Measurements from ENCODE around the gene CTU1.

The CTU1 gene

GRCh38 chr19:51120160-51120559 is 12.0 kb upstream of the CTU1 start:
- H3K9ac ChIP-seq (ENCODE audit: low read depth, low read length), result no peak overlapping the region
- H3K27me3 ChIP-seq (ENCODE audit: control insufficient read depth, insufficient read depth, low read length), result 0 out of 2 replicates have a peak, but pooled peaks cover 3% of the 10 kb centered on the region
- H3K4me1 ChIP-seq (ENCODE audit: control insufficient read depth, insufficient read depth, low read length), result no peaks in the 10 kb centered on the region
- H3K9me3 ChIP-seq (ENCODE audit: control insufficient read depth, insufficient read depth, low read length), result no peaks in the 10 kb centered on the region
- H3K4me3 ChIP-seq (ENCODE audit: low read depth, low read length), result no peak overlapping the region
- no peaks in the 10 kb centered on the region for H3K36me3 ChIP-seq (ENCODE audit: control insufficient read depth, insufficient read depth, low read length)
- H3K27ac ChIP-seq (ENCODE audit: low read depth, low read length), result no peak overlapping the region

GRCh38 chr19:51119611-51120010 is 11.4 kb upstream of the CTU1 start:
- Histone ChIP-seq H3K36me3 (ENCODE audit: control insufficient read depth, insufficient read depth, low read length) (no peaks in the 10 kb centered on the region), H3K9ac (ENCODE audit: low read depth, low read length) (no peak overlapping the region), H3K9me3 (ENCODE audit: control insufficient read depth, insufficient read depth, low read length) (no peaks in the 10 kb centered on the region), H3K4me1 (ENCODE audit: control insufficient read depth, insufficient read depth, low read length) (no peaks in the 10 kb centered on the region), H3K27me3 (ENCODE audit: control insufficient read depth, insufficient read depth, low read length) (0 out of 2 replicates have a peak, but pooled peaks cover 3% of the 10 kb centered on the region), H3K4me3 (ENCODE audit: low read depth, low read length) (no peak overlapping the region), H3K27ac (ENCODE audit: low read depth, low read length) (no peak overlapping the region)

GRCh38 chr19:51119101-51119500 is 10.9 kb upstream of the CTU1 start:
- Histone ChIP-seq H3K9me3 (ENCODE audit: control insufficient read depth, insufficient read depth, low read length) (no peaks in the 10 kb centered on the region), H3K4me3 (ENCODE audit: low read depth, low read length) (no peak overlapping the region), H3K36me3 (ENCODE audit: control insufficient read depth, insufficient read depth, low read length) (no peaks in the 10 kb centered on the region), H3K27ac (ENCODE audit: low read depth, low read length) (no peak overlapping the region), H3K4me1 (ENCODE audit: control insufficient read depth, insufficient read depth, low read length) (no peaks in the 10 kb centered on the region), H3K9ac (ENCODE audit: low read depth, low read length) (no peak overlapping the region), H3K27me3 (ENCODE audit: control insufficient read depth, insufficient read depth, low read length) (0 out of 2 replicates have a peak, but pooled peaks cover 3% of the 10 kb centered on the region)

GRCh38 chr19:51116736-51117286 is 8.6 kb upstream of the CTU1 start:
- Histone ChIP-seq H3K4me1 (ENCODE audit: control insufficient read depth, insufficient read depth, low read length) (no peaks in the 10 kb centered on the region), H3K36me3 (ENCODE audit: control insufficient read depth, insufficient read depth, low read length) (no peaks in the 10 kb centered on the region), H3K9ac (ENCODE audit: low read depth, low read length) (no peak overlapping the region), H3K27ac (ENCODE audit: low read depth, low read length) (no peak overlapping the region), H3K4me3 (ENCODE audit: low read depth, low read length) (no peak overlapping the region), H3K9me3 (ENCODE audit: control insufficient read depth, insufficient read depth, low read length) (no peaks in the 10 kb centered on the region), H3K27me3 (ENCODE audit: control insufficient read depth, insufficient read depth, low read length) (peaks cover 7% of the 10 kb centered on the region; the same call in 1 of the 2 replicates)

GRCh38 chr19:51114087-51114729 is 6.0 kb upstream of the CTU1 start:
- no peaks in the 10 kb centered on the region for H3K9me3 ChIP-seq (ENCODE audit: control insufficient read depth, insufficient read depth, low read length)
- H3K4me1 ChIP-seq (ENCODE audit: control insufficient read depth, insufficient read depth, low read length), result no peaks in the 10 kb centered on the region
- H3K4me3 ChIP-seq (ENCODE audit: low read depth, low read length), result no peak overlapping the region
- H3K27me3 ChIP-seq (ENCODE audit: control insufficient read depth, insufficient read depth, low read length), result peaks cover 7% of the 10 kb centered on the region; the same call in 1 of the 2 replicates
- no peak overlapping the region for H3K9ac ChIP-seq (ENCODE audit: low read depth, low read length)
- H3K27ac ChIP-seq (ENCODE audit: low read depth, low read length), result no peak overlapping the region
- H3K36me3 ChIP-seq (ENCODE audit: control insufficient read depth, insufficient read depth, low read length), result no peaks in the 10 kb centered on the region

- Histone ChIP-seq H3K36me3 (ENCODE audit: control insufficient read depth, insufficient read depth, low read length) (no peaks in the 10 kb centered on the region), H3K9ac (ENCODE audit: low read depth, low read length) (no peak overlapping the region), H3K27me3 (ENCODE audit: control insufficient read depth, insufficient read depth, low read length) (peaks cover 7% of the 10 kb centered on the region; the same call in 1 of the 2 replicates), H3K9me3 (ENCODE audit: control insufficient read depth, insufficient read depth, low read length) (no peaks in the 10 kb centered on the region), H3K4me3 (ENCODE audit: low read depth, low read length) (no peak overlapping the region), H3K27ac (ENCODE audit: low read depth, low read length) (no peak overlapping the region), H3K4me1 (ENCODE audit: control insufficient read depth, insufficient read depth, low read length) (0 out of 2 replicates have a peak, but pooled peaks cover 5% of the 10 kb centered on the region)
Measured at GRCh38 chr19:51111606-51112005, 3.4 kb upstream of the CTU1 start.

GRCh38 chr19:51110666-51110971 is 2.4 kb upstream of the CTU1 start:
- no peaks in the 10 kb centered on the region for H3K36me3 ChIP-seq (ENCODE audit: control insufficient read depth, insufficient read depth, low read length)
- no peak overlapping the region for H3K9ac ChIP-seq (ENCODE audit: low read depth, low read length)
- H3K4me1 ChIP-seq (ENCODE audit: control insufficient read depth, insufficient read depth, low read length), result 0 out of 2 replicates have a peak, but pooled peaks cover 5% of the 10 kb centered on the region
- no peaks in the 10 kb centered on the region for H3K9me3 ChIP-seq (ENCODE audit: control insufficient read depth, insufficient read depth, low read length)
- H3K27ac ChIP-seq (ENCODE audit: low read depth, low read length), result no peak overlapping the region
- H3K27me3 ChIP-seq (ENCODE audit: control insufficient read depth, insufficient read depth, low read length), result peaks cover 3% of the 10 kb centered on the region; the same call in 1 of the 2 replicates
- H3K4me3 ChIP-seq (ENCODE audit: low read depth, low read length), result no peak overlapping the region

GRCh38 chr19:51108805-51109146 is 567 bp upstream of the CTU1 start:
- Histone ChIP-seq H3K27ac (ENCODE audit: low read depth, low read length) (no peak overlapping the region), H3K4me1 (ENCODE audit: control insufficient read depth, insufficient read depth, low read length) (0 out of 2 replicates have a peak, but pooled peaks cover 5% of the 10 kb centered on the region)

GRCh38 chr19:51107406-51108065 is 673 bp downstream of the CTU1 start:
- Histone ChIP-seq H3K27me3 (ENCODE audit: control insufficient read depth, insufficient read depth, low read length) (0 out of 2 replicates have a peak, but pooled peaks cover 2% of the 10 kb centered on the region), H3K27ac (ENCODE audit: low read depth, low read length) (peak overlapping the region; percentile 47)

More at GRCh38 chr19:51108805-51109146, 567 bp upstream of the CTU1 start:
- Histone ChIP-seq H3K36me3 (ENCODE audit: control insufficient read depth, insufficient read depth, low read length) (0 out of 2 replicates have a peak, but pooled peaks cover under 1% of the 10 kb centered on the region), H3K4me3 (ENCODE audit: low read depth, low read length) (peak overlapping the region; percentile 99), H3K27me3 (ENCODE audit: control insufficient read depth, insufficient read depth, low read length) (peaks cover 3% of the 10 kb centered on the region; the same call in 1 of the 2 replicates), H3K9ac (ENCODE audit: low read depth, low read length) (no peak overlapping the region), H3K9me3 (ENCODE audit: control insufficient read depth, insufficient read depth, low read length) (no peaks in the 10 kb centered on the region)

GRCh38 chr19:51103926-51104341 is 4.3 kb downstream of the CTU1 start:
- H3K4me1 ChIP-seq (ENCODE audit: control insufficient read depth, insufficient read depth, low read length), result 0 out of 2 replicates have a peak, but pooled peaks cover 5% of the 10 kb centered on the region
- H3K4me3 ChIP-seq (ENCODE audit: low read depth, low read length), result no peak overlapping the region
- H3K9me3 ChIP-seq (ENCODE audit: control insufficient read depth, insufficient read depth, low read length), result no peaks in the 10 kb centered on the region
- peaks cover 14% of the 10 kb centered on the region for H3K36me3 ChIP-seq (ENCODE audit: control insufficient read depth, insufficient read depth, low read length)
- H3K27me3 ChIP-seq (ENCODE audit: control insufficient read depth, insufficient read depth, low read length), result no peaks in the 10 kb centered on the region
- no peak overlapping the region for H3K9ac ChIP-seq (ENCODE audit: low read depth, low read length)
- no peak overlapping the region for H3K27ac ChIP-seq (ENCODE audit: low read depth, low read length)

More at GRCh38 chr19:51107406-51108065, 673 bp downstream of the CTU1 start:
- Histone ChIP-seq H3K4me1 (ENCODE audit: control insufficient read depth, insufficient read depth, low read length) (0 out of 2 replicates have a peak, but pooled peaks cover 5% of the 10 kb centered on the region), H3K4me3 (ENCODE audit: low read depth, low read length) (peak overlapping the region; percentile 99), H3K9me3 (ENCODE audit: control insufficient read depth, insufficient read depth, low read length) (no peaks in the 10 kb centered on the region), H3K9ac (ENCODE audit: low read depth, low read length) (peak overlapping the region; percentile 70; the same call in 1 of the 2 replicates), H3K36me3 (ENCODE audit: control insufficient read depth, insufficient read depth, low read length) (peaks cover 10% of the 10 kb centered on the region)

- no peak overlapping the region for H3K9ac ChIP-seq (ENCODE audit: low read depth, low read length)
- no peak overlapping the region for H3K27ac ChIP-seq (ENCODE audit: low read depth, low read length)
- H3K36me3 ChIP-seq (ENCODE audit: control insufficient read depth, insufficient read depth, low read length), result peaks cover 14% of the 10 kb centered on the region
- no peaks in the 10 kb centered on the region for H3K27me3 ChIP-seq (ENCODE audit: control insufficient read depth, insufficient read depth, low read length)
- H3K4me1 ChIP-seq (ENCODE audit: control insufficient read depth, insufficient read depth, low read length), result 0 out of 2 replicates have a peak, but pooled peaks cover 5% of the 10 kb centered on the region
- no peak overlapping the region for H3K4me3 ChIP-seq (ENCODE audit: low read depth, low read length)
- no peaks in the 10 kb centered on the region for H3K9me3 ChIP-seq (ENCODE audit: control insufficient read depth, insufficient read depth, low read length)
Measured at GRCh38 chr19:51102991-51103390, 5.2 kb downstream of the CTU1 start.

Measured in HUES48 (cell line).